T-helper 2 cell treated with Interferon-gamma antibody and Interleukin-4, amounts not matched to agents 100 ng/mL and 5 ng/mL, for 36 hours (primary cell): ENCODE measurements around the gene HCFC1. TPM values are rescaled to one million over a fixed set of nuclear protein-coding genes. Genes with fewer than 3 reads are reported as not detected.

ENCODE experiments used
- intact Hi-C: fragments of 100-400 bp; cut with micrococcal nuclease; formaldehyde crosslinking; loops from one replicate; pipeline ENCODE4 v1.15.1; 2023
- total RNA-seq: library from RNA; stranded (reverse); gene quantifications from 2 replicates; pipeline ENCODE4 v1.2.3, GENCODE V29; 2022

Gene HCFC1
- total RNA-seq, 1 donor from 2014 or later, result 115 TPM

GRCh38 chrX:153926858-153927671 lies 44.6 kb downstream of the HCFC1 start:
- intact Hi-C loops, result loop anchor here (1.0 kb wide), 1 partner anchor 203 kb away; the partner anchor contains the start of genes ABCD1 and BCAP31

DNA sequence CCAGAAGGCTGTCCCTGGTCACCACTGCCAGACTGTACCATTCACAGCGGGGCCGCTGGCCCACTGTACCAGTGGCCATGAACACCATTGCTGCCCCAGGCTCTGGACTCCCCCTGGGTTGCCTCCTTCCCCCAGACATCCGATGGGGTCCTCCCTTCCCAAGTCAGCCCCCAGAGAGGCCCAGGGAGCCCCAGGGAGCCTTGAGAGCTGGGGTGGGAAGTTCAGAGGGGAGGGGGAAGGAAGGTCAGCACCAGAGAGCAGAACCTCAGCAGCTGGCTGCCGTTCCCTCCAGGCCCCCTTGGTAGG lies 45.1 kb downstream of the HCFC1 start:
- intact Hi-C loops, result loop anchor here (1.0 kb wide), 1 partner anchor 202 kb away; the partner anchor contains the start of genes ABCD1 and BCAP31

DNA sequence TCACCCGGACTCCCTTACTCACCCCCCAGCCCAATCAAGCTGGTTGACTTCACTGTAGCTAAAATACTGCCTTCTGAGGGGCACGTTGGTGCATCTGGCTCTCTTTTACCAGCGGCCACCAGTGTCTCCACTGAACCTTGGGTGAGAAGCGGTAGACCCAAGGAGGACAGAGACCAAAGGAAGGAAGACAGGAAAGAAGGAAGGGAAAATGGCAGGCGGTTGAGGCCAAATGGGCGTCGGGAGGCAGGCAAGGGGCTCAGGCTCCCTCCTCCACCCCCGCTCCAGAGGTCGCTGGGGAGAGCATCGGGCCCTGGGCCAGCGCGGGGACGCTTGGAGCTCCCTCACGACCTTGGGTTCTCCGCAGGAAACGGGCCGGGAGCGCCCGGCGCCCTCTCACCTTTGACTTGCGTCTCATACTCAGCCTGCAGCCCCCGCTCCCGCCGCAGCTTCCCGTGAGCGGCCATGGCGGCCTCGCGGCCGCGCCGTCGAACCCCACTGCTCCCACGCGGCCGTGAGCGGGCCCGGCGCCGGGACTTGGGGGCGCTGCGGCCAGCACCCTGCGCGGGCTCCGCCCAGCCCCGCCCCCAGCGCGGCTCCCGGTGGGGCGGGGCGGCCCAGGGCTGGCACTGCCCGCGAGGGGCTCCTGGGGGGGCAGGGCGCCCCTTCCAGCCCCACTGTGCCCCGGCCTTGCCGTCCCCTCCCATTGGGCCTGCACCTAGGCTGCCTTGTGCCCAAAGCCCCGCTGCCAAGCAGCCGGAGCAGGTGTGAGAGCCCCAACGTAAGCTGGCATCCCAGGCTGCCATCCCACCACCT lies 45.7 kb downstream of the HCFC1 start, which contains the start of gene ARHGAP4:
TSS of gene ARHGAP4 (minus strand) at position 526 of the 813 bp plus-strand sequence. CDS start at position 464, 62 bp downstream.
- intact Hi-C loops, result loop anchor here (1.0 to 2.0 kb wide), 2 partner anchors 21 to 202 kb away; partner anchors contain the start of genes ABCD1 and BCAP31

GRCh38 chrX:153925387-153925738 lies 46.3 kb downstream of the HCFC1 start:
- intact Hi-C loops, result loop anchor here (2.0 kb wide), 1 partner anchor 21 kb away; no protein-coding TSS in a partner anchor

DNA sequence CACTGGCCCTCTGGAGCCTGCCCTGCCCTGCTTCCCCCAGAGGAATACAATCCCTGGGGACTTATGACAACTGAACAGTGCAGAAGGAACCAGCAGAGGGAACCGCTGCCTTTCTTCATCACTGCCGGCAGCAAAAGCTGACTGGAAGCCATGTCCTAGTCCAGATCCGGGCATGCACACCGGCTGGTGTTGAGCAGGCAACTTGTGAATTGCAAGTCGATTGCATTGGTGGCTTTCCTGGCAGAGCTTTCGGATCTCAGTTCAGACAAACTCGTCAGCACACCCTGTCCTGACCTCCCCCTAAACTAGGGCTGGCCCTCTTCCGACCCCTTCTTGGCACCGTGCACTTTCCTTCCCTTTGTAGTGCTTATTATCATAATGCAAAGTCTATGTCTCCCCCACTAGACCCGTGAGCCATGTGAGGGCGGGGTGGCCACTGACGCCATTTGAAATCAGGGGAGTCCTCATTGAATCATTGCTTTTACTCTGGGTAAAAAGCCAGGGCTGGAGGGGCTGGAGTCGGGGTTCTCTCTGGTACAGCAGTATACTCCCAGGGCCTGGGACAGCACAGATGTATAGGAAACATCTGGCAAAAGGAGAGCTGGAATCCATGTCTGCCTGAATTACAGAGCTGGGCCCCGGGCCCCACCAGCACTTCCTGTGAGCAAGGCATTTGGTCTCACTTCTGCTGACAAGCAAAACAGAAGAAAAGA lies 47.3 kb downstream of the HCFC1 start:
- intact Hi-C loops, result loop anchor here (2.0 kb wide), 1 partner anchor 22 kb away; no protein-coding TSS in a partner anchor

- intact Hi-C loops, result no loop called here
Measured at GRCh38 chrX:153922932-153923857, 48.4 kb downstream of the HCFC1 start.

DNA sequence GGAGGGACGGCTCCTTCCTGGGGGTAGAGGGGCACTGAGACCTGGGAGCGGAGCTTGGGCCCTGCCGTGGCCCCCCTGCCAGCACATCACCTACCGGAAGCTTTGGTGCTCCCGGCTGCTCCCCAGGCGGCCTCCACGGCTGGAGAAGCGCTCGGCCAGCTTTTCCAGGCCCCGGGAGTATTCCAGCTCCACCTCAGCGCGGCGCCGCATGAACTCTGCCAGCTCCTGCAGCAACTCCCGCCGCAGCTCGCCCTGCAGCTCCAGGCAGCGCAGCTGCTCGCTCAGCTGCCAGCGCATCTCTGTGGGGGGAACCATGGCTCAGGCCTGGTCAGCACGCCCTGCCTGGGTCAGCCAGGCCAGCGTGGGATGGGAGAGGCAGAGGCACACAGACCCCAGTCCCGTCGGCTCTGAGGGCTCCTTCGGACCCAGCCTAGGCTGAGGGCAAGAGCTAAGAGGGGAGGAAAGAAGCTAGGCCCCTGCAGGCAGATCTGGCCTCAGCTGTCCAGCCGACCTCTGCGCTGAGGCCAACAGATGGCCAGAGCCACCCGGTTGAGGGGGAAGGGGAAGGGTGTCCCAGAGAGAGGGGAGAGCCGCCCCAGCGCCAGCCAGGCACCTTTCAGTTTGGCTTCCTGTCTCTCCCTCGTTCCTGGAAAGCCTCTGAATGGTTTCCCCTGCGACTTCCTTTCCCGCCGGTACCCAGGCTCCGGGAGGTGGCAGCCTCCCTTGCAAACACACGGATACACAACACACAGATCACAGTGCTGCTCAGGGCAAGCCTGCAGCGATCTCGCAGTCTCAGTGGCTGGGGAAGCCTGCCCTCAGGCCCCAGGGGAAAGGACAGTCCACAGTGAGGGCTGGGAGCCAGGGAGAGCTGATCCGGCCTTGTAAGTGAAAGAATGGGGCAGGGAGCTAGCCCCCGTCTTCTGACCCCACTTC lies 49.8 kb downstream of the HCFC1 start:
- intact Hi-C loops, result no loop called here

DNA sequence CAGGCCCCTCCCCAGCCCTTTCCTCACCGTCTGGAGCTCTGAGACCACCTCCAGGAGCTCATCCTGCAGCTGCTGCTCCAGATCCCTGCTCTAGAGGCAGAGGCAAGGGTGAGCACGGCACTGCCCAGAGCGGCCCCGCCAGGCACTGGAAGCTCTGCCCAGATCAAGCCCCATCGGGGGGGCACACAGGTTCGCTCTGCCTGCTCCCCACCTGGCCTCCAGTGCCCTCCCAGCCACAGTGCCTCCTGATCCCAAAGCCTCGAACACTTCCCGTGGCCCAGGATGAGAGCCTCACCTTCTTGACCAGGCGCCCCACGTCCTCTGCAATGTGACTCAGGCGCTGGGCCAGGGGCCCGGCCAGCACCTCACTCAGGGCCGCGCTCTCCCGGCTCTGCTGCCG lies 50.5 kb downstream of the HCFC1 start:
- intact Hi-C loops, result no loop called here

DNA sequence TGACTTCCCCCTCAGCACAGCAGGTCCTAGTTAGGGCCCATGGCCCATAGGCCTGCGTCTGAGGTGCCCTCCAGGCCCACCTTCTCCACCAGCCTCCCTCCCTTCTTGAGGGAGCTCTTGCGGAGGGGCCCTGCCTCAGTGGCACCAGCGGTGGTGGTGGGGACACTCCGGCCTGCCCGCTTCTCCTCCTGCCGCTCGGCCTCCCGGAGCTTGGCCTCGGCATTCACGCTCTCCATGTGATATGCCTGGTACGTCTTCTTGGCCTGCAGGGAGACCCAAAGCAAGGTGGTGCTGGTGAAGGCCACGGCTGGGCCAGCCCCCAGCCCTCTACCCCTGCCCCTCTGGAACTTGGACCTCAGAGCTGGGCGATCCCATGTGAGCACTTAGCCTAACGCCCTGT lies 51.1 kb downstream of the HCFC1 start:
- intact Hi-C loops, result no loop called here

DNA sequence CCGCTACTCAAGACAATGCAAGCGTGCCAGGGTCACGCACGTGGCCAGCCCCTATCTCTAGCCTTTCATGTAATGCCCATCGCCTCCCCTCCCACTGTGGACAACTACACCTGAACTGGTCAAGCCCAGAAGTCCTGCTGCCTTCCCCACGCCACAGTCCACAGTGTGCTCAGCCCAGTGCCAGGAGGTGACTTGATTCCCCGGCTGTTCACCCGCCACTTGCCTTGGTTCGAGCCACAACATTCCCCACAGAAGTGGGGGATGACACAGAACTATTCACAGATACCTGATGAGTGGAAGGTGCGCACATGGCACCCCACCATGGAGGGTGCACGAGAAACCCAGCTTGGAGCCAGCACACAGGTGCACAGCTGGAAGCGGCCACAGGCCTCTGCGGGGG lies 52.3 kb downstream of the HCFC1 start:
- intact Hi-C loops, result no loop called here

- intact Hi-C loops, result no loop called here
Measured at GRCh38 chrX:153917869-153918268, 53.7 kb downstream of the HCFC1 start.

GRCh38 chrX:153913701-153914100 lies 57.9 kb downstream of the HCFC1 start:
- intact Hi-C loops, result no loop called here

DNA sequence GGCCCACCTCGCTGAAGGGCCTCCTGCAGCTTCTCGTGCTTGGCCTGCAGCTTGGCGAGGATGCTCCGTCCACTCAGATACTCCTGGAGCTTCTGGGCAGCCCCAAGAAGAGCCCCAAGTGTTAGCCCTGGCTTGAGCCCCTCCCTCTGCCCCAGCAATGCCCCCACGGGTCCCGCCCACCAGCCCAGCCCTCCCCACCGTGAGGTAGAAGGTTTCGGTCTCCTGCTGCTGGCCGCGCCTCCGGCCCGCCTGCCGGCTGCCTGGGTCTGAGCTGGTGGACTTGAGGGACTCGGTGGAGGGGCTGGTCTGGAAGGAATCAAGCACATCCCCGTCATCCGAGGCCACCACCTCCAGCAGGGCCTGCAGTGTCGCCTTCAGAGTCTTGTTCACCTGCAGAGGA lies 58.4 kb downstream of the HCFC1 start:
- intact Hi-C loops, result no loop called here

DNA sequence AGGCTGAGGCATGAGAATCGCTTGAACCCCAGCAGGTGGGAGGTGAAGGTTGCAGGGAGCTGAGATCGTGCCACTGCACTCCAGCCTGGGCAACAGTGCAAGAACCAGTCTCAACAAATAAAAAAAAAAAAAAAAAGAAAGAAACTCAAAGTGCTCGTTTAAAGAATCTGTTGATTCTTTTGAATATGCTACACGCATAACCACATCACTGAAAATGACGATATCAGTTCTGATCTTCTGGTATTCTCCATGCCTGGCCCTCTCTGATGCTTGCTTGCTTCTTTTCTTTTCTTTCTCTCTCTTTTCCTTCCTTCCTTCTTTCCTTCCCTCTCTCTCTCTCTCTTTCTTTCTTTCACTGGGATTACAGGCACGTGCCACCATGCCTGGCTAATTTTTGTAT lies 59.8 kb downstream of the HCFC1 start:
- intact Hi-C loops, result no loop called here

GRCh38 chrX:153910446-153910845 lies 61.2 kb downstream of the HCFC1 start:
- intact Hi-C loops, result no loop called here

DNA sequence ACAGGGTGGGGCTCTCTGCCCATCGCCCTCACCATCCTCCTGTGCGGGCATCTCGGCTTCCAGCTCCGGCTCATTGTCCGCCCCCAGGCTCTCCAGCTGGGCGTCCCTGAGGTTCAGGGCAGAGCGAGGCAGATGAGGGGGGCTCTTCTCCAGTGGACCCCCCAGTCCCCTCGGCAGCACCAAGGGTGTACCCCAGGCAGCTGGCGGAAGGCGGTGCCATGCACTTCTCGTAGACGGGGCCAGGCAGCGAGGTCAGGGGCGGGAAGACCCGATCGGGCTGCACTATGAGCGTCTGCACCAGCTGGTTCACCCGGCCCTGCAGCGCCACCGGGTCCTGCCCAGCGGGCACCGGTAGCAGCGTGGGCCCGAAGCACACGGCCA lies 61.6 kb downstream of the HCFC1 start:
- intact Hi-C loops, result no loop called here

- intact Hi-C loops, result no loop called here
Measured at GRCh38 chrX:153909024-153909979, 62.3 kb downstream of the HCFC1 start.

- intact Hi-C loops, result no loop called here
Measured at GRCh38 chrX:153908219-153908860, 63.3 kb downstream of the HCFC1 start.
